Islet of Langerhans (tissue), 1 donor: Measurements from ENCODE around the gene GPRIN2.
"Not testable (repeated sequence)": the region's sequence is repeated elsewhere in the genome, so short reads cannot be mapped to it uniquely, and the experiment has no call there.

Source experiments
- FAIRE-seq: peaks from one replicate; lab custom pipeline; 2011; peaks lifted over from hg19 to GRCh38; lab: Jason Lieb, UNC

GPRIN2 gene

GRCh38 chr10:46536171-46536570 lies 20.3 kb downstream of the GPRIN2 start:
- no peak for FAIRE-seq

DNA sequence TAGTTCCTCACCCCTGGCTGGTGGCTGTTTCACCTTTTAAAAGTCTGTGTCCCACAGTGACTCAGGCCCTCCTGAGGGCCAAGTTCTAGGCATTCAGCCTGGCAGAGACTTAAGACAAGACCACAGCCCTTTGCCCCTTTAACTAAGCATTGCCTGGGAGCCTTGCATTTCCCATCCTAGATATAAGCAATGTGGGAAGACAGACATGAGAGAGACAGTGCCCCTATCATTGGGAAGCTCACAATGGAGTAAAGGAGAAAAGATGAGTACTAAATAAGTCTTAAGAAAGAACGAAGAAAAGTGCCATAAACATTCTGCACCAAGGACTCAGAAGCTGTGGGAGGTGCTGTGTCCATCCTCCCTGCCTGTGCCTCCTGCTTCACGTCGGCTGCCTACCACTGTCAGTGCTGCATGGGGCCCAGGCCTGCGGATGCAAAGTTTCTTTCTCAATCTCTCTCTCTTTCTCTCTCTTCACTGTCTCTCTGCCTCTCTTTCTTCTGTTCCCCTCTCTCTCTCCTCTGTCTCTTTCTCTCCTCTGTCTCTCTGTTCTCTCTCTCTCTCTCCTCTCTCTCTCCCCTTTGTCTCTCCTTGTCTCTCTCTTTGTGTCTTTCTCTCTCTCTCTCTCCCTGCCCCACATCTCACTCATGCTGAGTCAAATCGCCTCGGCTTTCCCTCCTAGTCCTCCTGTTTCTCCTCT lies 21.5 kb downstream of the GPRIN2 start:
- FAIRE-seq, result no peak

GRCh38 chr10:46532256-46532655 lies 24.2 kb downstream of the GPRIN2 start:
- not testable (repeated sequence) for FAIRE-seq

DNA sequence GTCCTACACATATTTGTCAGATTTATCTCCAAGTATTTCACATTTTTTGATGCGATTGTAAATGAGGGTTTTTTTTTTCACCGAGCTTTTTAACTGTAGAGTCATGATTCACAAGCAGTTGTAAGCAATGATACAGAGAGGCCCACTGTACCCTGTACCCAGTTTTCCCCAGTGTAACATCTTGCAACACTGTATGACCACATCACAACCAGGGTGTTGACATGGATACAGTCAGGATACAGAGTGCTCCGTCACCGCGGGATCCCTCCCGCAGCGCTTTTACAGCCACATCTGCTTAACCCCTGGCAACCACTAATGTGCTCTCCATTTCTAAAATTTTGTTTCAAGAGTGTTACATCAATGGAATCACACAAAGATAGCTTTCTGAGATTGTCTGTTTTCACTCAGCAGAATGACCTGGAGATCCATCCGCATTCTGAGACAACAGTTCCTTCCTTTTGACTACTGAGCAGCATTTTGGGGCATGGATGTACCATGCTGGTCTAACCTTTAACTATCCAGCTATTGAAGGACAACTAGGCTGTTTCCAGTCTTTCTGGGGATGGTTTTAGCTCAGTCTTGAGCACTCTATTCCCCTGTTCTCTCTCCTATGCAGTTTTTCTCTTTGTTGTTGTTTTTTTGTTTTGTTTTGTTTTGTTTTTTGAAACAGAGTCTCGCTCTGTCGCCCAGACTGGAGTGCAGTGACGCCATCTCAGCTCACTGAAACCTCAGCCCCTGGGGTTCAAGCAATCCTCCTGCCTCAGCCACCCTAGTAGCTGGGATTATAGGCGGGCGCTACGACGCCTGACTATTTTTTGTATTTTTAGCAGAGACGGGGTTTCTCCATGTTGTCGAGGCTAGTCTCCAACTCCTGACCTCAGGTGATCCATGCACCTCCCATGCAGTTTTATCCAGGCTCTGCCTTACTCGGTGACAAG lies 25.9 kb downstream of the GPRIN2 start:
- FAIRE-seq, result no peak

DNA sequence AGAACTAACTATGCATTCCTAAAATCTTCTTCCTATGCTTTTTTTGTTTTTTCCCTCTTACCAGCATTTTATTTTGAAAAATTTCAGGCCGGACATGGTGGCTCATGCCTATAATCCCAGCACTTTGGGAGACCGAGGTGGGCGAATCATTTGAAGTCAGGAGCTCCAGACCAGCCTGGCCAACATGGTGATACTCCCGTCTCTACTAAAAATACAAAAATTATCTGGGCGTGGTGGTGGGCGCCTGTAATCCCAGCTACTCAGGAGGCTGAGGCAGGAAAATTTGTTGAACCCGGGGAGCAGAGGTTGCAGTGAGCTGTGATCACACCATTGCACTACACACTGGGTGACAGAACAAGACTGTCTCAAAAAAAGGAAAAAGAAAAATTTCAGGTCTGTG lies 26.7 kb downstream of the GPRIN2 start:
- not testable (repeated sequence) for FAIRE-seq

DNA sequence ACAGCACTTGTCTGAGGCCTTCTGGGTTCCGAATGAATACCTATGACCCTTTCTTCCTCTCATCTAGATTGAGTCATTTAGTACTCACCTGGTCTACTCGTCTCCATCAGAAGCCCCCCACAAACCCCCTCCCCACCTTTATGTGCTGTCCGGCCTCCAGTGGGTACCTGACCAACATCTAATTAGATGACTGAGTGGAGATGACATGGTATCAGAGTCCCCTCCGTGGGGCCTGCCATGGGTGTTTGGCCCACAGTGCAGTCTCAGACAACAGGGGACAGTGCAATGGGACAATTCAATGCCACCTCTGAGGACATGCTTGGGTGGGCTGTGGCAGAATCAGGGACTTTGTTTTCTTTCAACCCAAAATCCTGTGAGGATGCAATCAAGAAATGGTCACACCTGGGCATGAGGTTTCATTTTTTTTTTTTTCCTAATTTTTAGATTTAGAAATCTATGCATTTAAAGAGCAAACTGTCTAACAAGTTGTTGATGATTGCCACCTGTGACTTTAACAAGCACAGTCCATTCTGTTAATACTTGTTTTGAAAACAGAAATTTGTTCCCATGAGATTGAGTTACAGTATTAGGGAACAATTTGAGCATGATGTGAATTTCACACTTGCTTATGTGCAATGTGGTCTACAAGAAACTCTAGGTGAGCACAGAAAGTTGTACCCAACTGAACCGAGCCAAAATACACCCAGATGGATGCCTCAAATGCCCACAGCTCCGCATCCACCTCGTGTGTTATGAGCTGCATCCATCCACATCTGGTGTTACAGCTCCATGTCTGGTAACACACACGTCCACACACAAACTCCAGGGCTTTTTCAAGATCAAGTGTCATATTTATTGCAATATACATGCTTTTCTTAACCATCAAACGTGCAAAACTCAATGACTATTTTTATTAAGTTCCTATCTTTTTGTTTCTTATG lies 27.5 kb downstream of the GPRIN2 start:
- FAIRE-seq, result no peak

DNA sequence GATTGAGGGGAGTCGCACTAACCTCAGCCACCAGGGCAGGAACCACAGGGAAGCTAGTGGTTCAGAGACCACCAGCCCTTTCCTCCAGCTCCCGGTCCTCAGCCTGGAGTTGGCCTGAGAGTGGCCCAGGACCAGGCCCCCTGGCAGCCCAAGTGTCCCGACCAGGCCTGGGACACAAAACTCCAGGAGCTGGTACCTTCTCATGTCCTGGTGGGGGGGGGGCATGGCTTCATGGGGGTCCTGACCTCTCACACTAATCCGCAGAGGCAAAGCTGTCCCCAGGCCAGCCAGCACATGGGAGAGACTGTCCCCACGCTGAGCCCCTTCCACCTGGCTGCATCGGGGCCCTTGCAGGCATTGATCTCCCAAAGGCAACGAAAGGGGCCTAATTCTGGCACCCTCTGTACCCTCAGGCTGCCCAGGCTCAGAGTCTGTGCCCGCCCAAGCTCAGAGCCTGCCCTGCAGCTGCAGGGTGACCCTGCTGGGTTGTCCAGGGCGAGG lies 28.2 kb downstream of the GPRIN2 start:
- no peak for FAIRE-seq

- no peak for FAIRE-seq
Observed at GRCh38 chr10:46527241-46527811, 29.1 kb downstream of the GPRIN2 start.

DNA sequence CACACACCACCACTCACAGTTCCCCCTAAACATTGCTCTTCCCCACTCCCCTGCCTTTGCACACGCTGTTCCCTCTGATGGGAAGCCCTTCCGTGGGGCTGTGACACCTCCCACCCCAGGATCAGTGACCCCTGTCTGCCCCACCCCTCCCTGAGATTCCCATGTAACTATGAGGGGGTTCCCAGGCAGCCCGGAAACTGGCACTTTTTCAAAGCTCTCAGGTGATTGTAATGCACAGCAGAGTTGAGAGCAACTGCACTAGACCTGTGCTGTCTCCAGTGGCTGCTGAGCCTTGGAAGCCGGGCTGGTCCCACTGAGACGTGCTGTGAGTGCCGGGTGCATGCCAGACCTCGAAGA lies 29.8 kb downstream of the GPRIN2 start:
- no peak for FAIRE-seq

DNA sequence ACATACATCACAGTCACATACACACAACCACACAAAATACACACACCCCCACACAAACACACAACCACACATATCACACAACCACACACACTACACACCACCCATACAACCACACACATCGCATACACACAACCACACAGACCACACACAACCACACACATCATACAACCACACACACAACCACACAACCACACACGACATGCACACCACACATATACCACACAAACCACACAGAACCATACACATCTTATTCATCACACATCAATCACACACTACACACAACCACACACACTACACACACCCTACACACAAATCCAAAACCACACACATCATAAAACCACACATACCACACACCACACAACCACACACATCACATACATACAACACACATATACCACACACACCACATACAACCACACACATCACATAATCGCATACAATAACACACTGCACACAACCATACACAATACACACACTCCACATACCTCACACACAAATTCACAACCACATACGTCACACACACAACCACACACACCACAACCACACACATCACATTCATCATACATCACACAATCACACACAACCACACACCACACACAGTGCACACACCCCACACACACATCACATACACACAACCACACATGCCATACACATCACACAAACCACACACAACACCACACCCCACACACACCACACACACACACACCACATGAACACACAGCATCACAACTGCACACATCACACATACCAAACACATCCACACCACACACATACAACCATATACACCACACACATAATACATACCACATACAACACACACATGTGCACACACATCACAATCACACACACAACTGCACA lies 30.4 kb downstream of the GPRIN2 start:
- FAIRE-seq, result no peak

DNA sequence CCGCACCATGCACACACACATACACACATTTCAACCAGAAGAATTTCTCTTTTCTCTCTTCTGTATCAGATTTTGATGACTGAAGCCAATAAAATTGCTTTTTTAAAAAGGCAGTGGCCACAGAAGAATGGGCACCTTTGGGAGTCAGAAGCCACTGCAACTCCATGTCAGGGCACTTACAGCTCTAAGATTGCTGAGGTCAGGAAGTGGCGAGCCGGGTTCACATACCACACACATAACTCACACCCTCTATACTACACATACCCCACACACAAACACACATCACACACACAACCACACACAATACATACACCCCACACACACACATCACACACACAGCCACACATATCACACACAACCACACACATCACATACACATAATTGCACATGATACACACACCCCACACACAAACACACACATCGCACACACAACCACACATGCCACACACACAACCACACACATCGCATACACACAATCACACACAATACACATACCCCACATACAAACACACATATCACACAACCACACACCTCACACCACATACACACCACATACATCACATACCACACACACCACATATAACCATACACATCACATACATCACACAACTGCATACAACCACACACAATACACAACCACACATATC lies 31.2 kb downstream of the GPRIN2 start:
- no peak for FAIRE-seq

DNA sequence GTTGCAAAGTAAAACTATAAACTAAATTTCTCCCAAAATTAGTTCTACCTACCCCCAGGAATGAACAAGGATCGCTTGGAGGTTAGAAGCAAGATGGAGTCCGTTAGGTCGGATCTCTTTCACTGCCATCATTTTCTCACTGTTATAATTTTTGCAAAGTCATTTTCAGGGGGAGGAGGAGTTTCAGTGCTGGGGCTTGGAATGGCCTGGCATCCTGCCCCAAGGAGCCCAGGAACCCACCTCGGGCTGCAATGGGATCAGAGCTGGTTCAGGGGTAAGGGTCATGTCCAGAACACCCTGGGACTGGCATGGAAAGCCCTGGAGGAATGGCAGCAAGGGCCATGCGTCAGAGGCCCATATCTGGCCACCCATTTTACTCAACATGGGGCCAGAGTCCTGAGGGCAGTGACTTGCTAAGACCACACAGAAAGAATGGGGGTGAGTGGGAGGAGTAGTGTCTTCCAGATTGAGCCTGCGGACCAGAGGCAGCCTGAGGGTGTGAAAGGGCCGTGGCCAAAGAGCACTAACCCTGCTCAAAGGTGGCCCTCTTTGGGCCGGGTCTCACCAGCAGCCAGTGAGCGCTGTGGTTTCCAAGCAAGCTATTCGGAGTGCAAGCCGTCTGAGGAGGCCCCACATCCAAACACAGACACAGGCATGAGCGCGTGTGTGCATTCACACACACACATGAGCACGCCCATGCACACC lies 31.8 kb downstream of the GPRIN2 start:
- FAIRE-seq, result no peak

GRCh38 chr10:46523962-46524471 lies 32.4 kb downstream of the GPRIN2 start:
- FAIRE-seq, result no peak

GRCh38 chr10:46523119-46523961 lies 33.1 kb downstream of the GPRIN2 start:
- no peak for FAIRE-seq

DNA sequence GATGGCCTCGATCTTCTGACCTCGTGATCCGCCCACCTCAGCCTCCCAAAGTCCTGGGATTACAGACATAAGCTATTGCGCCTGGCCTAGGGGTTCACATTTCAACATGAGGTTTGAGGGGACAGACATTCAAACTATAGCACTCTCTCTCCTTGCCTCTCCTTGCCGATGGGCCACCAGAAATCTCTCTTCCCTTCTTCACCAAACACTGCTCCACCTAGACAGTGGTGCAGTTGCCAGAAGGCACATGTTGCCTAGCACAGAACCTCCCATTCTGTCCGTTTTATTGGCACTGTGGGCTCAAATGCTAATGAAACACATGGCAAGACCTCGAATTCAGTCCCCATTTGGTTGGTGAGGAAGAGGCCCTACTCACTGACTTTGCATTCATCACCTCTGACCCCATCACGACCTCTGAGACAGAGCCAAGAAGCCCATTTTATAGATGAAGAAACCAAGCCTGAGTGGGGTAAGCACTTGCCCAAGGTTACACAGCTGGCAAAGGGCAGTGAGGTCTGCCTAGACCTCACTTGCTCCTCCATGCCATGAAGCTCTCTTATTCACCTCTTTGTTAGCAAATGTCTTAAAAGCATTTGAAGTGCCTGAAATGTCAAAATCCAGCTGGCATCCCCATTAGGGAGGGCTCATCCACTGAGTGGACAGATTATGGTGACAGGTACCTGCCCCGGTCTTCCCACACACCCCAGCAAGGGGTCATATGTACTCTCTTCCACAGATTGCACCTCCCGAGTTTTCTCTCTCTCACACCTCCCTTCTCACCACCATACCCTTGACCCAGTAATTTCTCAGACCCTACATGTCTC lies 34.0 kb downstream of the GPRIN2 start:
- FAIRE-seq, result no peak

- no peak for FAIRE-seq
Observed at GRCh38 chr10:46520941-46521340, 35.5 kb downstream of the GPRIN2 start.

DNA sequence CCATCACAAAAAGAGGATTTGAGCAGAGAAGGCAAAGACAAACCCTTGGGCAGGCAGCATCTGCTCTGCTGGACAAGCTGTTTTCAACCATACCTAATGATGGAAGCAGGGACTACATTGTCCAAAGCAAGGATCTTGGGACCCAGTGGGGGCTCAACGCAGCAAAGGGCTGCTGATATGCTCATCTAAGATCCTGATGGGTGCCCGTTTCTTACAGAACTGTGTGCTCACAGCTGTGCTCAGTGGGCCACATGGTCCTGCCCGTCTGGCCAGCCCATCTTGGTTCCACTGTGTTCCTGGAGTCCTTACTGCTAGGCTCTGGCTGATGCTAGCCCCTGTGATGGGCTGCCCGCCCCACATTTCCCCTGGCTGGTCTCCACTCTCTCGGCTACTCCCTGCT lies 36.1 kb downstream of the GPRIN2 start:
- no peak for FAIRE-seq
